CD4-positive, alpha-beta T cell treated with Interleukin-6 for 4 hours (primary cell): ENCODE data around the gene WDR81.

Source experiments
- DNase-seq: peaks from one replicate; pipeline ENCODE4 v3.0.0-alpha.2; 2020; ENCODE audit warnings: mixed read lengths

WDR81 gene

GRCh38 chr17:1785930-1786329 is 61.4 kb downstream of the WDR81 start:
- DNase-seq = no peak

GRCh38 chr17:1786708-1787107 is 62.2 kb downstream of the WDR81 start:
- no peak for DNase-seq

DNA sequence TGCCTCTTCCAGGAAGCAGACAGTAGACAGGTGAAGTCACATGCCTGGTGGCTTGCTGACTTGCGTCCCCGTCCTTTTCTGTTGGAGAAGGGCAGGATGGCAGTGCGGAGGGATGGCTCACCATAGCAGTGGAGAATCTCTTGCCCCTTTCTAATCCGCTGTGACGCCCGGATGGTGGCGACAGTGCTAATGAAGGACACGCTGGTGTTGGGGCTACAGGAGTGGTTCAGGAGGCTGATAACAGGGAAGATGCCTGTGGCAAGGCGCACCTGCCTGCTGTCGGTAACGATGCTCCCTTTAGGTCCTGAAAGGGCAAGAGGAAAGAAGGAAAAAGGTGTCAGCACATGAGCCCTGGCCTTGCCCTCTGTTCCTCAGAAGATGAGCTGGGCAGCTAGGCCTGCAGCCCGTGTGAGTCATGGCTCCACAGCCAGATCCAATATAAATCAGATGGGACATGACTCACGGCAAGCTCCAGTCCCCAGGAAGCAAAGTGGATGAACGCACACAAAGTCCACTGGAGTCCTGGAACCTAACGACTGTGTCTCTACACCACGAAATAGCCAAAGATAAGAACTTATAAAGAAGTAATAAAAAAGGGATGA is 62.9 kb downstream of the WDR81 start:
- no peak for DNase-seq
